Lower lobe of right lung (tissue), 2 donors: ENCODE measurements around the gene NRXN3. TPM values are rescaled to one million over a fixed set of nuclear protein-coding genes. Genes with fewer than 3 reads are reported as not detected.

ENCODE experiments used
- ATAC-seq, 2 donors: fragments of 200-7000 bp; cut with Tn5 transposase; one replicate each; pipeline ENCODE4 v1.9.1; 2020 to 2022; ENCODE audit warnings: mild to moderate bottlenecking in 2 of 2, moderate library complexity in 2 of 2
- DNase-seq: peaks from one replicate; pipeline ENCODE4 v3.0.0-alpha.2; 2020
- H3K27ac ChIP-seq: fragments of 200-600 bp; one replicate; pipeline ENCODE4 v1.8.0; 2022
- H3K27me3 ChIP-seq: fragments of 200-600 bp; one replicate; pipeline ENCODE4 v1.8.0; 2022; ENCODE audit warnings: low read depth
- H3K36me3 ChIP-seq: fragments of 200-600 bp; one replicate; pipeline ENCODE4 v1.8.0; 2022; ENCODE audit warnings: mild to moderate bottlenecking
- H3K4me1 ChIP-seq: fragments of 200-600 bp; one replicate; pipeline ENCODE4 v1.8.0; 2022
- H3K4me3 ChIP-seq: fragments of 200-600 bp; one replicate; pipeline ENCODE4 v1.8.0; 2022; ENCODE audit warnings: mild to moderate bottlenecking
- H3K9me3 ChIP-seq: fragments of 200-600 bp; one replicate; pipeline ENCODE4 v1.8.0; 2022
- intact Hi-C: fragments of 100-400 bp; cut with DNase I; formaldehyde crosslinking; loops from one replicate; pipeline ENCODE4 v1.11.0; 2022
- total RNA-seq: library from RNA; stranded (reverse); fragmentation: NEBNext Ultra II Directional; extraction: Animal tissue kit (Norgen Biotek cat#: 25700); gene quantifications from one replicate; pipeline ENCODE4 v1.2.1, GENCODE V29; 2021
- TF ChIP-seq, protein P1 (sequence below): fragments of 200-600 bp; IDR thresholded peaks from one replicate; pipeline ENCODE4 v1.8.0; 2022; ENCODE audit warnings: antibody characterized with exemption, mild to moderate bottlenecking
- donor health status: DM: no; HTN: yes; CAD: no; lungs with severe emphysema.

The NRXN3 gene
- total RNA-seq, 1 donor from 2014 or later: 9.0 TPM

DNA sequence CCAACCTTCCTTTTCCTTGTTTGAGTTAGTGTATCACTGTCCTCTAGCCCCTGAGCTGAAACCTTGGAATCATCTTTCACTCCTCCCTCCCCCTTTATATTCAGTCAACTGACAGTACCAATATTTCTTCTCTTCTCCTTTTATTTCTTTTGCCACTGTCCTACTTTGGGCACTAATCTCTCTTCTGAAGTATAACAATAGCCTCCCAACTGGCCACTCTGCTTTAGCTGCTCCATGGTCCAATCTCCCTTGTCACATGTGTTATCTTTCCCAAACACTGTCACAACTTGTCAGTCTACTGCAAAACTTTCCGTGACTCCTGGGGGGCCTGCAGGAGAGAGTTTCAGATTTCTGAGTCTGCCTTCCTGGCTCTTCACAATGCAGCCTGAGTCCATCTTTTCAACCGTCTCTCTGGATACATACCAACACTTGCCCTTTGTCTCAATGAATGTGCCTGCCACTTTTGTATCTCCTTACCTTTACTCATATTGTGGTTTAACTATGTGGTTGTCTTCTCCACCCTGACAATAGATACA, 1570.0 kb downstream of the NRXN3 start:
- ATAC-seq: no peak
- H3K36me3 ChIP-seq: no peaks in the 10 kb centered on the region
- intact Hi-C loops: no loop called here
- peaks cover 18% of the 10 kb centered on the region for H3K9me3 ChIP-seq
- H3K27ac ChIP-seq: no peak overlapping the region
- no peak overlapping the region for H3K4me3 ChIP-seq
- TF ChIP-seq, protein P1, sequence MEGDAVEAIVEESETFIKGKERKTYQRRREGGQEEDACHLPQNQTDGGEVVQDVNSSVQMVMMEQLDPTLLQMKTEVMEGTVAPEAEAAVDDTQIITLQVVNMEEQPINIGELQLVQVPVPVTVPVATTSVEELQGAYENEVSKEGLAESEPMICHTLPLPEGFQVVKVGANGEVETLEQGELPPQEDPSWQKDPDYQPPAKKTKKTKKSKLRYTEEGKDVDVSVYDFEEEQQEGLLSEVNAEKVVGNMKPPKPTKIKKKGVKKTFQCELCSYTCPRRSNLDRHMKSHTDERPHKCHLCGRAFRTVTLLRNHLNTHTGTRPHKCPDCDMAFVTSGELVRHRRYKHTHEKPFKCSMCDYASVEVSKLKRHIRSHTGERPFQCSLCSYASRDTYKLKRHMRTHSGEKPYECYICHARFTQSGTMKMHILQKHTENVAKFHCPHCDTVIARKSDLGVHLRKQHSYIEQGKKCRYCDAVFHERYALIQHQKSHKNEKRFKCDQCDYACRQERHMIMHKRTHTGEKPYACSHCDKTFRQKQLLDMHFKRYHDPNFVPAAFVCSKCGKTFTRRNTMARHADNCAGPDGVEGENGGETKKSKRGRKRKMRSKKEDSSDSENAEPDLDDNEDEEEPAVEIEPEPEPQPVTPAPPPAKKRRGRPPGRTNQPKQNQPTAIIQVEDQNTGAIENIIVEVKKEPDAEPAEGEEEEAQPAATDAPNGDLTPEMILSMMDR: no peak
- DNase-seq: no peak
- no peaks in the 10 kb centered on the region for H3K27me3 ChIP-seq
- H3K4me1 ChIP-seq: no peaks in the 10 kb centered on the region

DNA sequence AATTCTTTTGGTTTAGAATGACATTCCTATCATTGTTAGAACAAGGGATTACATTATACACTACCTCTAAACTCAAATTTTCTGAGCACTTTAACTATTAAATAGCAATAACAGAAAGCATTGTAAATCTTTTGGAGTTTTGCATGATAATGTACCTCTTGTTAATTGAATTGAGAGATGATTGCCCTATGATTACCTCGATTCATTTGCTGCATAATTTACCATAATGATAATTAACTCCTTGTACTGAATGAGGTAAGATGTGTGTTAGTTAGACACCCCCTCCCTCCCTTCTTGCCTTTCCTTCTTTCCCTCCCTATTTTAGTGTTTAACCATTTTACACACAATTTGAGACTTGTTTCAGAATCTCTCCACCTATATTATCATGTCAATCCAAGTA, 1572.0 kb downstream of the NRXN3 start:
- intact Hi-C loops: no loop called here
- no peaks in the 10 kb centered on the region for H3K4me1 ChIP-seq
- H3K27me3 ChIP-seq: no peaks in the 10 kb centered on the region
- peaks cover 4% of the 10 kb centered on the region for H3K9me3 ChIP-seq
- H3K36me3 ChIP-seq: no peaks in the 10 kb centered on the region
- DNase-seq (no peak), ATAC-seq (no peak)
- no peak overlapping the region for H3K4me3 ChIP-seq
- no peak overlapping the region for H3K27ac ChIP-seq
- TF ChIP-seq, protein P1: no peak

DNA sequence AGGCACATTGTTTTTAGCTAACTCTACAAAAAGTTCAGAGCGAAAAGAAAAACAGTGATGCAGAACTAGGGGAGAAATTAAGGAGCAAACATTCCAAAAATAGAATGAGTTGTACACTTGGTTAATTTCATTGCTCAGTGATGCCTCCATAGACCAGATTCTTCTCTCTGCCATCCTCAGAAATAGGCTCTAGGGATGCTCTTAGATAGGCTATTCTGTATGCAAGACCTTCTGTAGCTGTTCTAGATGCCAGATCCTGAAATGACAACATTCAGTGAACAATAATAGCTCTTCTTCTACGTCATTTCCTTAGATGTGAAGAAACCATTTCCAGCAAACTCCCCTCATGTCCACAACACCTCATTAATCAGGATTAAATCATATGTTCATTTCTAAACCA, 1574.9 kb downstream of the NRXN3 start:
- H3K27me3 ChIP-seq: no peaks in the 10 kb centered on the region
- H3K4me3 ChIP-seq: no peak overlapping the region
- H3K4me1 ChIP-seq: no peaks in the 10 kb centered on the region
- no peaks in the 10 kb centered on the region for H3K36me3 ChIP-seq
- intact Hi-C loops: no loop called here
- no peaks in the 10 kb centered on the region for H3K9me3 ChIP-seq
- no peak overlapping the region for H3K27ac ChIP-seq
- ATAC-seq (no peak), DNase-seq (no peak)
- TF ChIP-seq, protein P1: no peak

DNA sequence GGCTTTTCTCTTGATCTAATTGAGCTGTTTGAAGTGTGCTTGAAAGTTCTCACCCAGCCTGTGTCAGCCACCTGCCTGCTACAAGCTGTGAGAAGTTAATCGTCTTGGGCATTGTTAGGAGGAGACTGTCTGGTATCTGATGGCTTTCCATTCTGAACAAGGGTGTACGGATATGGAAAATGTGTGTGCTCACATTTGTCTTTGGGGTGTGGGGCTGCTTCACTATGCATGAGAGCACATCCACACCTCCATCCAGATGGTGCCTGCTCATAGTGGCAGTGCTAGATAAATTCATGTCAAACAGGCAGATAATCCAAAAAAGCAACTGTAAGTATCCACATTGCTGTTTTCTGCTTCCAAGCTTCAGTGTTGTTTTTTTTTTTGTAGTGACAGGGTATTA, 1578.9 kb downstream of the NRXN3 start:
- intact Hi-C loops: no loop called here
- DNase-seq: no peak
- Histone ChIP-seq H3K9me3 (no peaks in the 10 kb centered on the region), H3K27me3 (no peaks in the 10 kb centered on the region), H3K4me1 (no peaks in the 10 kb centered on the region), H3K4me3 (no peak overlapping the region), H3K36me3 (no peaks in the 10 kb centered on the region), H3K27ac (no peak overlapping the region)
- ATAC-seq: no peak
- TF ChIP-seq, protein P1: no peak

DNA sequence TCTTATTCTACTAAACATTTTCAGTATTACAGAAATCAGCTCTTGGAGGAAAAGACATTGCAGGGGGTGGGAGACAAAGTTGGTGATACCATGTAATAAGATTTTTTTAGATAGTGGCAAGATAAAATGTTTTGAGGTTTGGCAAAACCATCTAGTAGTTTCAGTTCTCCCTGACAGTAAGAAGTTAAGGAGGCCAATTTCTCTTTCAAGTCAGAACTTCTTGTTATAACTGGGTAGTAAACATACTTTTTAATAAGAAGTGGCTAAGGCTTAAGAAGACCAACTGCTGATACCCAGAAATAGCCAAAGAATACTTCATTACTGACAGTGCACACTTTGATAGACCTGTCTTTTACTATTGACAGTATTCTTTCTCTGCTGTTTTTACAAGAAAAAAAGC, 1588.8 kb downstream of the NRXN3 start:
- intact Hi-C loops: no loop called here
- Histone ChIP-seq H3K27ac (no peak overlapping the region), H3K36me3 (no peaks in the 10 kb centered on the region), H3K4me3 (no peak overlapping the region), H3K9me3 (no peaks in the 10 kb centered on the region), H3K4me1 (no peaks in the 10 kb centered on the region), H3K27me3 (no peaks in the 10 kb centered on the region)
- ATAC-seq (no peak), DNase-seq (no peak)
- TF ChIP-seq, protein P1: no peak

DNA sequence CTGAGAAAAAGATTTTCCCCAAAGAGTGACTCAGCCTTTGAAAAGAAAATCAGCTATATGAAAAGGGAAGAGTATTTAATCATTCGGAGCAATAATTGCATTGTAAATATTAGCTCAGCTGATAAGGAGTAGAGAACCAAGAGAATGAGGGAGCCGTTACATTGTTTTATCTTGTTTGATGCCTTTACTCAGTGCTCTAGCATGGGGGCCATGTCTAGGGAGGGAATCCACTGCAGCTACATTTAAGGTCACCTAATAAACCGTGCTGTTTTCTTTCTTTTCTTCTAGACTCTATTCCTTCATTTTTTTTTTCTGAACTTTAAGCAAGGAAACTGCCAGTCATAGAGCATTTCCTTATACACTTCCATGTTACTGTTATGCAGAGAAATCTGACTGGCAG, 1594.2 kb downstream of the NRXN3 start:
- no peaks in the 10 kb centered on the region for H3K9me3 ChIP-seq
- no peak for DNase-seq
- no peak overlapping the region for H3K4me3 ChIP-seq
- no peaks in the 10 kb centered on the region for H3K4me1 ChIP-seq
- H3K27me3 ChIP-seq: no peaks in the 10 kb centered on the region
- H3K36me3 ChIP-seq: no peaks in the 10 kb centered on the region
- intact Hi-C loops: no loop called here
- H3K27ac ChIP-seq: no peak overlapping the region
- ATAC-seq: peak in 1 of 2 donors; percentile 43
- TF ChIP-seq, protein P1: no peak
